ENCODE results near the gene EBNA1BP2. TPM values are rescaled to one million over a fixed set of nuclear protein-coding genes. Genes with fewer than 3 reads are reported as not detected.
A peak's percentile ranks its signal among the peaks of the same experiment; 100 is the strongest.

The EBNA1BP2 gene
- total and polyA plus RNA-seq, 10 of the 15 experiments (the other 5 are each of a cell fraction or from before 2014, with no cell fraction given) = 57.5 to 275 (median 133) TPM

- TF ChIP-seq, protein P1, sequence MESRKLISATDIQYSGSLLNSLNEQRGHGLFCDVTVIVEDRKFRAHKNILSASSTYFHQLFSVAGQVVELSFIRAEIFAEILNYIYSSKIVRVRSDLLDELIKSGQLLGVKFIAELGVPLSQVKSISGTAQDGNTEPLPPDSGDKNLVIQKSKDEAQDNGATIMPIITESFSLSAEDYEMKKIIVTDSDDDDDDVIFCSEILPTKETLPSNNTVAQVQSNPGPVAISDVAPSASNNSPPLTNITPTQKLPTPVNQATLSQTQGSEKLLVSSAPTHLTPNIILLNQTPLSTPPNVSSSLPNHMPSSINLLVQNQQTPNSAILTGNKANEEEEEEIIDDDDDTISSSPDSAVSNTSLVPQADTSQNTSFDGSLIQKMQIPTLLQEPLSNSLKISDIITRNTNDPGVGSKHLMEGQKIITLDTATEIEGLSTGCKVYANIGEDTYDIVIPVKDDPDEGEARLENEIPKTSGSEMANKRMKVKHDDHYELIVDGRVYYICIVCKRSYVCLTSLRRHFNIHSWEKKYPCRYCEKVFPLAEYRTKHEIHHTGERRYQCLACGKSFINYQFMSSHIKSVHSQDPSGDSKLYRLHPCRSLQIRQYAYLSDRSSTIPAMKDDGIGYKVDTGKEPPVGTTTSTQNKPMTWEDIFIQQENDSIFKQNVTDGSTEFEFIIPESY (IDR thresholded peaks at IDR 0.05) = no peak
- TF ChIP-seq, protein P2, sequence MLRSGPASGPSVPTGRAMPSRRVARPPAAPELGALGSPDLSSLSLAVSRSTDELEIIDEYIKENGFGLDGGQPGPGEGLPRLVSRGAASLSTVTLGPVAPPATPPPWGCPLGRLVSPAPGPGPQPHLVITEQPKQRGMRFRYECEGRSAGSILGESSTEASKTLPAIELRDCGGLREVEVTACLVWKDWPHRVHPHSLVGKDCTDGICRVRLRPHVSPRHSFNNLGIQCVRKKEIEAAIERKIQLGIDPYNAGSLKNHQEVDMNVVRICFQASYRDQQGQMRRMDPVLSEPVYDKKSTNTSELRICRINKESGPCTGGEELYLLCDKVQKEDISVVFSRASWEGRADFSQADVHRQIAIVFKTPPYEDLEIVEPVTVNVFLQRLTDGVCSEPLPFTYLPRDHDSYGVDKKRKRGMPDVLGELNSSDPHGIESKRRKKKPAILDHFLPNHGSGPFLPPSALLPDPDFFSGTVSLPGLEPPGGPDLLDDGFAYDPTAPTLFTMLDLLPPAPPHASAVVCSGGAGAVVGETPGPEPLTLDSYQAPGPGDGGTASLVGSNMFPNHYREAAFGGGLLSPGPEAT (IDR thresholded peaks at IDR 0.05; ENCODE audit: low read depth) = no peak
- TF ChIP-seq MTA3 (IDR thresholded peaks at IDR 0.05; ENCODE audit: borderline replicate concordance, low read length) (no peak), TAF1 (IDR thresholded peaks at IDR 0.05; ENCODE audit: borderline replicate concordance, low read depth, low read length) (no peak), ZNF592 (IDR thresholded peaks at IDR 0.05) (no peak), BCLAF1 (IDR thresholded peaks at IDR 0.05) (no peak), LARP7 (IDR thresholded peaks at IDR 0.05) (no peak), HCFC1 (IDR thresholded peaks at IDR 0.05; ENCODE audit: low read length) (no peak), POLR2A (IDR thresholded peaks at IDR 0.05; ENCODE audit: low read depth, low read length) (no peak), YBX1 (IDR thresholded peaks at IDR 0.05) (no peak), FOXK2 (IDR thresholded peaks at IDR 0.05) (no peak), RFX5 (IDR thresholded peaks at IDR 0.05; ENCODE audit: low read depth, low read length) (no peak), IRF4 (IDR thresholded peaks at IDR 0.05; ENCODE audit: low read depth, low read length) (no peak; the same call in 1 of the 2 replicates), RB1 (IDR thresholded peaks at IDR 0.05; ENCODE audit: borderline replicate concordance) (no peak), ELK1 (IDR thresholded peaks at IDR 0.05; ENCODE audit: low read depth, low read length) (no peak), RUNX3 (IDR thresholded peaks at IDR 0.05; ENCODE audit: low read length) (peak; percentile 37), E2F8 (IDR thresholded peaks at IDR 0.05; ENCODE audit: low read depth, partially characterized antibody) (no peak), SMAD5 (IDR thresholded peaks at IDR 0.05; ENCODE audit: low read depth) (no peak)
Measured at GRCh38 chr1:43204394-43204793, 32.3 kb upstream of the EBNA1BP2 start (continued).
